ENCODE data around the gene LYPD5. TPM values are rescaled to one million over a fixed set of nuclear protein-coding genes. Genes with fewer than 3 reads are reported as not detected.

LYPD5 gene
- total and polyA plus RNA-seq, 7 donors, result 0.22 to 0.79 (median 0.27) TPM

- H3K27me3 ChIP-seq (ENCODE audit: insufficient read depth in 3 of 3, low read length in 2 of 3), result peaks cover 0 to 23% (median 0%) of the 10 kb centered on the region in 3 donors
- ATAC-seq, result peak; percentile 34 to 51 (median 46)
- DNase-seq, result peak in 1 of 2 donors; percentile 65
- intact Hi-C loops (cut with DNase I), result loop anchor here in 1 of 2 donors (5.0 kb wide), 1 partner anchor 37 kb away; no protein-coding TSS in a partner anchor
- 20 to 35% (median 30%) methylated on average over 4 of the region's 4 CpGs for WGBS, 3 donors
- no peaks in the 10 kb centered on the region for H3K9me3 ChIP-seq
- H3K27ac ChIP-seq, result no peak overlapping the region
- TF ChIP-seq, protein P1, sequence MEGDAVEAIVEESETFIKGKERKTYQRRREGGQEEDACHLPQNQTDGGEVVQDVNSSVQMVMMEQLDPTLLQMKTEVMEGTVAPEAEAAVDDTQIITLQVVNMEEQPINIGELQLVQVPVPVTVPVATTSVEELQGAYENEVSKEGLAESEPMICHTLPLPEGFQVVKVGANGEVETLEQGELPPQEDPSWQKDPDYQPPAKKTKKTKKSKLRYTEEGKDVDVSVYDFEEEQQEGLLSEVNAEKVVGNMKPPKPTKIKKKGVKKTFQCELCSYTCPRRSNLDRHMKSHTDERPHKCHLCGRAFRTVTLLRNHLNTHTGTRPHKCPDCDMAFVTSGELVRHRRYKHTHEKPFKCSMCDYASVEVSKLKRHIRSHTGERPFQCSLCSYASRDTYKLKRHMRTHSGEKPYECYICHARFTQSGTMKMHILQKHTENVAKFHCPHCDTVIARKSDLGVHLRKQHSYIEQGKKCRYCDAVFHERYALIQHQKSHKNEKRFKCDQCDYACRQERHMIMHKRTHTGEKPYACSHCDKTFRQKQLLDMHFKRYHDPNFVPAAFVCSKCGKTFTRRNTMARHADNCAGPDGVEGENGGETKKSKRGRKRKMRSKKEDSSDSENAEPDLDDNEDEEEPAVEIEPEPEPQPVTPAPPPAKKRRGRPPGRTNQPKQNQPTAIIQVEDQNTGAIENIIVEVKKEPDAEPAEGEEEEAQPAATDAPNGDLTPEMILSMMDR (IDR thresholded peaks at IDR 0.05), result no peak
- no peaks in the 10 kb centered on the region for H3K4me1 ChIP-seq
- H3K4me3 ChIP-seq, result no peak overlapping the region
- no peaks in the 10 kb centered on the region for H3K36me3 ChIP-seq (ENCODE audit: insufficient read depth in 1 of 2, low read depth in 1 of 2)
Observed at GRCh38 chr19:43784241-43784980, 17.8 kb downstream of the LYPD5 start.

DNA sequence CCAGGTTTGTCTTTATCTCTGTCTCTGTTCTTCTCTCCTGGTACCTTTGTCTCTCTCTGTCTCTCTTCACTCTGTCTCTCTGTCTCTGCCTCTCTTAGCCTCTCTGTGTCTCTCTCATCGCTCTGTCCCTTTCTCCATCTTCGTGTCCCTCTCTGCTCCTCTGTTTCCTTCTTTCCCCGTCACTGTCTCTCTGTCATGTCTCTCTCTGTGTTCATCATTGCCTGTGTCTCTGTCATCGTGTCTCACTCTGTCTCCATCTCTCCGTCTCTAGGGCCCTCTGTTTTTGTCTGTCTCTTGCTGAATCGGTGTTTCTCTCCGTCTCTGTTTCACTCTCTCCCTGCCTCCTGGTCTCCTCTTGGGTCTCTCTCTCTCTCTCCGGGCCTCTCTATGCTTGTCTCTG is 18.6 kb downstream of the LYPD5 start:
- TF ChIP-seq, protein P1 (IDR thresholded peaks at IDR 0.05), result no peak
- Histone ChIP-seq H3K27me3 (ENCODE audit: insufficient read depth in 3 of 3, low read length in 2 of 3) (peaks cover 0 to 23% (median 0%) of the 10 kb centered on the region in 3 donors), H3K4me3 (no peak overlapping the region), H3K36me3 (ENCODE audit: insufficient read depth in 1 of 2, low read depth in 1 of 2) (no peaks in the 10 kb centered on the region), H3K9me3 (no peaks in the 10 kb centered on the region), H3K27ac (no peak overlapping the region), H3K4me1 (no peaks in the 10 kb centered on the region)
- WGBS, 3 donors, result 80 to 88% (median 81%) methylated on average over 8 of the region's 8 CpGs
- DNase-seq, result no peak
- no peak for ATAC-seq
- intact Hi-C loops (cut with DNase I), result loop anchor here in 1 of 2 donors (5.0 kb wide), 1 partner anchor 36 kb away; no protein-coding TSS in a partner anchor

DNA sequence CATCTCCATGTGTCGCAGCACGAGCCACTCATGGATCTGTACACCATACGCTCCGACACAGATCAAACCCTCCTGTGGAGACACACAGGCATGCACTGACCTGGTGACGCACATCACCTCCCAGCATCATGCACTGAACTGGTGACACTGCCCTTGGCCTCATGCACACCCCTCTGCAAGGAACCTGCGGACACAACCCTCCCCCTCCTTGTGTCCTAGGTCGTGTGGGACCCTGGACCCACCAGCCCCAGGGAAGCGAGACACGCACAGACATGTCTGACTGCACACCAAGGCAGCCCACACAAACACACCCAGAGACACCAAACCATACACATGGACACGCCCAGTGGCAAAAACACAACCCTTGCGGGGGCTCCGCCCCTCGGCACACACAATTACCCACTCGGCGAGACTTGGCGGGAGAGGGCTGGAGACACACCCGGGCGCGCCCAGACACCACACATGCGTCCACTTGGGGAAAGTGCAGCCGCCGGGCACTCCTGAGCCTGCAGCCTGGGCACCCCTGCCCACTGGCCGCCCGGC is 19.5 kb downstream of the LYPD5 start:
- Histone ChIP-seq H3K27me3 (ENCODE audit: insufficient read depth in 3 of 3, low read length in 2 of 3) (peaks cover 0 to 23% (median 0%) of the 10 kb centered on the region in 3 donors), H3K36me3 (ENCODE audit: insufficient read depth in 1 of 2, low read depth in 1 of 2) (no peaks in the 10 kb centered on the region), H3K9me3 (no peaks in the 10 kb centered on the region), H3K4me1 (no peaks in the 10 kb centered on the region), H3K4me3 (no peak overlapping the region), H3K27ac (no peak overlapping the region)
- TF ChIP-seq, protein P1 (IDR thresholded peaks at IDR 0.05), result no peak
- ATAC-seq (no peak), DNase-seq (no peak)
- WGBS, 3 donors, result 73 to 79% (median 77%) methylated on average over 24 of the region's 24 CpGs
- intact Hi-C loops (cut with DNase I), result loop anchor here in 1 of 2 donors (5.0 kb wide), 1 partner anchor 35 kb away; no protein-coding TSS in a partner anchor

DNA sequence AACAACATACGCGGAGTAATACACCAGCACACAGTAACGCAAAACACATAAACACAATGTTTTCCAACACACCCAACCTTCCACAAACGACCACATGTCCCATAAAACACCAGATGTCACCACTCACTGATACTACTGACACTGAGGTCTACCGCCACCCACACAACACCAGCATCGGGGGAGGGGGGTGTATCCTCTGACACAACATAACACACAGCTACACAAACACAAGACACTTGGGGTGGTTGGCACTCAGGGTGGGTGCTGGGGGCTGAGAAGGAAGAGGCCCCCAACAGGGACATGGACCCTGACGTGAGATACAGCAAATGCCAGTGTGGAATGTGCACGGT is 20.0 kb downstream of the LYPD5 start:
- Histone ChIP-seq H3K4me1 (no peaks in the 10 kb centered on the region), H3K36me3 (ENCODE audit: insufficient read depth in 1 of 2, low read depth in 1 of 2) (no peaks in the 10 kb centered on the region), H3K27ac (no peak overlapping the region), H3K4me3 (no peak overlapping the region), H3K27me3 (ENCODE audit: insufficient read depth in 3 of 3, low read length in 2 of 3) (peaks cover 0 to 23% (median 0%) of the 10 kb centered on the region in 3 donors), H3K9me3 (no peaks in the 10 kb centered on the region)
- DNase-seq (no peak), ATAC-seq (no peak)
- intact Hi-C loops (cut with DNase I), result loop anchor here in 1 of 2 donors (5.0 kb wide), 1 partner anchor 35 kb away; no protein-coding TSS in a partner anchor
- TF ChIP-seq, protein P1 (IDR thresholded peaks at IDR 0.05), result no peak
- WGBS, 3 donors, result 57 to 63% (median 60%) methylated on average over 8 of the region's 8 CpGs
